Cardiac septum (tissue), 1 donor: ENCODE data around the gene PAFAH2. TPM values are rescaled to one million over a fixed set of nuclear protein-coding genes. Genes with fewer than 3 reads are reported as not detected.

Experiments used
- DNase-seq: peaks from one replicate; pipeline ENCODE4 v3.0.0-alpha.2; 2020; ENCODE audit warnings: low spot score
- intact Hi-C: fragments of 100-400 bp; cut with DNase I; formaldehyde crosslinking; loops from one replicate; pipeline ENCODE4 v1.14.0; 2022
- total RNA-seq: library from RNA; stranded (reverse); fragmentation: NEBNext Ultra II Directional; extraction: Animal tissue kit (Norgen Biotek cat#: 25700); gene quantifications from one replicate; pipeline ENCODE4 v1.2.1, GENCODE V29; 2021
- donor health status: DM: no; HTN: no; CAD: no.

The PAFAH2 gene
- total RNA-seq, 1 donor from 2014 or later, result 18.5 TPM

- intact Hi-C loops, result loop anchor here (5.0 to 10.0 kb wide), 5 partner anchors 78 to 380 kb away; partner anchors contain the start of genes CEP85, LIN28A and PDIK1L
- DNase-seq, result no peak
These were observed 36.8 kb upstream of the PAFAH2 start for GRCh38 chr1:26034504-26035202.

- intact Hi-C loops, result loop anchor here (10.0 kb wide), 3 partner anchors 202 to 382 kb away; partner anchors contain the start of genes CEP85 and LIN28A
- DNase-seq, result no peak
These were observed 34.9 kb upstream of the PAFAH2 start for GRCh38 chr1:26032656-26033357.

DNA sequence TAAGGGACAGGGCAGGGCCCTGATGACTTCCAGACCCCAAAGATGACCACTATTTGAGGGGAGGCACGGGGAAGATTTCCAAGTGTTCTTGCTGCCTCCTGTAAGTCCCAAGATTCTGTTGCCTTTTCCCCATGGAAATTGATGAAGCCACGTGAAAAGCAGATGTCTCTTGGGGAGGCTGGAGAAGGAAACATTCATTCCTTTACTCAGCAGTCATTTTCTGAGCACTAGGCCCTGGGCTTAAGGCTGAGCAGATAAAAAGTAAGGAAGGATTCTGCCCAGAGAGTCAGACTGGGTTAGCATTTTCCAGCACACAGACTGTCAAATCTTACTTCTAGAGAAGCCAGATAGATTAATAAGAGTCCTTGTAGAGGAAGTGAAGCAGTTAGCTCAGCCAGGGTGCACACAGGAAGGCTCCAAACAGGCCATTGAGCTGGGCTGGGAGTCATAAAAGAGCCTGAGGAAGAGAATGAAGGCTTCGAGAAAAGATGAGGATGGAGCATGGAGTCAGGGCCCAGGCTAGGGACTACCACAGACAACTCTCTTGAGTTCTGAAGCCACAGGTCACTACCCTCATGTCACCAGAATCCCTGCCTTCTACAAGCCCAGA is 33.9 kb upstream of the PAFAH2 start:
- DNase-seq, result no peak
- intact Hi-C loops, result loop anchor here (10.0 kb wide), 3 partner anchors 203 to 383 kb away; partner anchors contain the start of genes CEP85 and LIN28A

DNA sequence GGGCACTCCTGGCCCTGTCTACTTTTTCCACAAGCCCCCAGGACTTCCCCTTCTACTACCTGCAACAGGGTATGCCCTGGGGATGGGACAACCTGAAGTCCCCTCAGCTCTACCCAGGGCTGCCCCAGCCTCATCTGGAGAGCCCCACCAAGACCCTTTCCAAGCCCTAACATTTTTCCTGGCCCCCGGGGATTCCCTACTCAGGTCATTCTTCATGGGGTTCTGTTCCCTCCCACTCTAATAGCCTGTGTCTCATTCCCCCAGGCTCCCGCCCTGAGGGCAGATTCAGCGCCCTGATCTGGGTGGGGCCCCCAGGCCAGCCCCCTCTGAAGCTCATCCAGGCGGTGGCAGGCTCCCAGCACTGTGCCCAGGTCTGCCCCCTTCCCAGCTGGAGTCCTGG is 33.3 kb upstream of the PAFAH2 start:
- intact Hi-C loops, result loop anchor here (10.0 kb wide), 3 partner anchors 204 to 384 kb away; partner anchors contain the start of genes CEP85 and LIN28A
- no peak for DNase-seq

DNA sequence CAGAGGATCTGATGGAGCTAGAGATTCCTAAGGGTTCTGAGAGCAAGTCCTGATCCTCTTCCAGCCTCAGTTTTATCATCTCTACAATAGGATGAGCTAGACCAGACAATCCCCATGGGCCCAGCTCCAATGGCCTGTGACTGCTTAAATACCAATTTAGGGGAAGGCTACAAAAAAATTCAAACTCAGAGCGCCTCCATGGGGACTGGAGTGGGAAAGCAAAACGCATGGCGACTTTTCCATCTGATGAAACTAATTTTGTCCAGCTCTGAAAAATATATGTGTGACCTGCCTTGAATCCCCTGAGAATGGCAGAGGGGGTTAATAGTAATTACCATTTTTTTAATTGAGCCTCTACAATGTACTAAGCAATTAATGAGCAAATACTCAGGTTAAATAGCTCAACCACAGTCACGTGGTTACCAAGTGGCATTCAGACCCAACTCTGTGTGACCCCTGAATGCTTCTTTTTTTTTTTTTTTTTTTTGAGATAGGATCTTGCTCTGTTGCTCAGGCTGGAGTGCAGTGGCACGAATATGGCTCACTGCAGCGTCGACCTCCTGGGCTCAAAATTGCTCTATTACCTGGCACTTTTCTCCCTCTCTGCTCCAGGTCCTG is 32.1 kb upstream of the PAFAH2 start:
- DNase-seq, result no peak
- intact Hi-C loops, result loop anchor here (10.0 kb wide), 3 partner anchors 205 to 385 kb away; partner anchors contain the start of genes CEP85 and LIN28A

DNA sequence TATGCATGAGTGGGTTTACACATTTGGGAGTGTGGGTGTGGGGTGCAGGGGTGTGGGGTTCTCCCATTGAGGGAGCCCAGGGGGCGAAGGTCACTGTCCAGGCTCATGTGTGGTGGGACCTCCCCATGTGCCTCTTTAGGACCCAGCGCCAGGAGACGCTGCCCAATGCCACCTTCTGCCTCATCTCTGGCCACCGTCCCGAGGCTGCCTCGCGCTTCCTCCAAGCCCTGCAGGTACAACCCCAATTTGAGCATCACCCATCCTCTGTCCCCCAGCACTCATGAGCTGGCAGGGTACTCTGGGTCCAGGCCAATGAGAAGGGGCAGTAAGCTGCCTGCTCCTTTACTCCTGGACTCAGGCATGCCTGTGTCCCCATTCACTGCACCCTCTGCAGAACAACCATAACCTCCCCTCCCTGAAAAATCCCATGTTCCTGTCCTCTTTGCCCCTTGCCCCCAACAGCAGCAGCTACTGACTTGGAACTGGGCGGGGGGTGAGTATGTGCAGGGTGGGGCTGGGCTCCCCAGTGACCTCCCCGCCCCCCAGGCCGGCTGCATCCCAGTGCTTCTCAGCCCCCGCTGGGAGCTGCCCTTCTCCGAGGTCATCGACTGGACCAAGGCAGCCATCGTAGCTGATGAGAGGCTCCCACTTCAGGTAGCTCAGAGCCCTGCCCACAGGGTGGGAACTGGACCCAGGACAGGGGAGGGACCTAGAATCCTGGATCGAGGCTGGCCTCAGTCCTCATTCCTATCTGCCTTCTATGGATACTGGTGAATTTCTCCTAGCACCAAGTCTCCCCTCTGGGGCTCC is 31.4 kb upstream of the PAFAH2 start:
- intact Hi-C loops, result no loop called here
- no peak for DNase-seq

DNA sequence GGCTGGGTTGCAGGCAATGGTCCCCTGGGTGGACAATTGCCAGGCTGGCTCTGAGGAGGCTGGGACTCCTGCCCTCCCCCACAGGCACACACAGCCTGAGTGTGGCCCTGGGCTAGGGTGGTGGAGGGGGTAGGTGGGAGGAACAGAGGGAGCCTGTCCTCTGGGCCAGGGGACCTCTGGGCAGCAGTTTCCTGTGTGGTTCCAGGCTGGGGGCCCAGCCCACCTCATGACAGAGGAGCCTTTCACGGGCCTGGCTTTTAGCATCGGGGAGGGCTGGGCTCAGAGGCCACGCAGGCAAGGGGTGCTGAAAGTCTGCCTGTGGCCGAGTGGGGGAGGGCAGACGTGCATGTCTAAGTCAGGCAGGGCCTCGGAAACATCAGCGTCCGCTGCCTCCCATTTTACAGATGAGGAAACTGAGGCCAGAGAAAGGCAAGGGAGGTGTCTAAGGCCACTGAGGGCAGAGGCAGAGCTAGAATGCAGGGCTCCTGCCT is 30.7 kb upstream of the PAFAH2 start:
- intact Hi-C loops, result no loop called here
- no peak for DNase-seq

GRCh38 chr1:26027716-26028489 is 30.0 kb upstream of the PAFAH2 start:
- no peak for DNase-seq
- intact Hi-C loops, result no loop called here

- DNase-seq, result no peak
- intact Hi-C loops, result no loop called here
These were observed 27.7 kb upstream of the PAFAH2 start for GRCh38 chr1:26025517-26025916.

- intact Hi-C loops, result no loop called here
- no peak for DNase-seq
These were observed 27.2 kb upstream of the PAFAH2 start for GRCh38 chr1:26025060-26025459.

DNA sequence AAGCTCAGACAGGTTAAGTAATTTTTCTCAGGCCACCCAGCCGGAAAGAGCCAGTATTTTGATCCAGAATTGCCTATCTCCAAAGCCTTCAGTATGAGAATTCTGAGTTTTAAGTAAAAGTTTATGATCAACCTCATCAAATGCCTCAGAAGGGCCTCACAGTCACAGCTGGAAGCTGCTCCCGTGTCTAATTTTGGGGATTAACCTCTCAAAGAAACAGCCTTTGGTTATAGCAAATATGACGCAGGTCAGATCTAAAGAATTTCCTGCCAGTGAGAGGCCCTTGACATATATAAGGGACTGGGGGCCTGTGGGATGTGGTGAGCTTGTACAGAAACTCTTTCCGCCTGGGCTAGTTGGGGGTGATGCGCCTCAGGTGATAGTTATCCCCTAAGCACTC is 26.0 kb upstream of the PAFAH2 start:
- no peak for DNase-seq
- intact Hi-C loops, result no loop called here

- no peak for DNase-seq
- intact Hi-C loops, result no loop called here
These were observed 25.1 kb upstream of the PAFAH2 start for GRCh38 chr1:26023009-26023408.

DNA sequence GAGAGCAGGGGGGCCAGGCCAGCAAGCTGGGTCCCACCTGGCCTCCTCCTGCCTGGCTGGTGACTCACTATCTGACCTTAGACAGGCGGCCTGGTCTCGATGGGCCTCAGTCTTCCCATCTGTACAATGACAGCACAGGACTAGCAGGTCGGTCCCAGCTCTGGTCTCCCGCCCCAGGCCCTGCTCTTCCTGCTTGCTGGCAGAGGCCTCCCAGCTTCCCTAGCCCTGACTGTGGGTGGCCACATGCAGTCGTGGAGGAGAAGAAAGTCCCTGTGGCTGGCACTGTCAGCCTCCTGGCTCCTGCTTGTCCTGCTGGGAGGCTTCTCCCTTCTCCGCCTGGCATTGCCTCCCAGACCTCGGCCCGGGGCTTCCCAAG is 24.5 kb upstream of the PAFAH2 start:
- no peak for DNase-seq
- intact Hi-C loops, result no loop called here

- intact Hi-C loops, result loop anchor here (1.0 to 2.0 kb wide), 2 partner anchors 45 to 72 kb away; partner anchors contain the start of gene TRIM63
- DNase-seq, result peak; percentile 89
These were observed 24.0 kb upstream of the PAFAH2 start, which contains the start of gene EXTL1 for GRCh38 chr1:26021647-26022403. Gene EXTL1 (plus strand): TSS chr1:26021775. CDS start chr1:26022647, 872 bp downstream.

GRCh38 chr1:26020941-26021646 is 23.2 kb upstream of the PAFAH2 start:
- intact Hi-C loops, result loop anchor here (1.0 to 2.0 kb wide), 2 partner anchors 46 to 73 kb away; partner anchors contain the start of gene TRIM63
- no peak for DNase-seq

GRCh38 chr1:26020330-26020768 is 22.5 kb upstream of the PAFAH2 start:
- peak; percentile 90 for DNase-seq
- intact Hi-C loops, result loop anchor here (2.0 kb wide), 1 partner anchor 46 kb away; the partner anchor contains the start of gene TRIM63
